HG02840 (cell line): ENCODE results near the gene LYZL1.
"Not testable (repeated sequence)": the region's sequence is repeated elsewhere in the genome, so short reads cannot be mapped to it uniquely, and the experiment has no call there.

Experiments
- ATAC-seq: cut with Tn5 transposase; IDR thresholded peaks from one replicate; pipeline ENCODE4 v1.9.1; 2021; ENCODE audit warnings: mild to moderate bottlenecking, moderate library complexity, moderate number of reproducible peaks; ENCODE audit not compliant: unreplicated experiment, low FRiP score

The LYZL1 gene

DNA sequence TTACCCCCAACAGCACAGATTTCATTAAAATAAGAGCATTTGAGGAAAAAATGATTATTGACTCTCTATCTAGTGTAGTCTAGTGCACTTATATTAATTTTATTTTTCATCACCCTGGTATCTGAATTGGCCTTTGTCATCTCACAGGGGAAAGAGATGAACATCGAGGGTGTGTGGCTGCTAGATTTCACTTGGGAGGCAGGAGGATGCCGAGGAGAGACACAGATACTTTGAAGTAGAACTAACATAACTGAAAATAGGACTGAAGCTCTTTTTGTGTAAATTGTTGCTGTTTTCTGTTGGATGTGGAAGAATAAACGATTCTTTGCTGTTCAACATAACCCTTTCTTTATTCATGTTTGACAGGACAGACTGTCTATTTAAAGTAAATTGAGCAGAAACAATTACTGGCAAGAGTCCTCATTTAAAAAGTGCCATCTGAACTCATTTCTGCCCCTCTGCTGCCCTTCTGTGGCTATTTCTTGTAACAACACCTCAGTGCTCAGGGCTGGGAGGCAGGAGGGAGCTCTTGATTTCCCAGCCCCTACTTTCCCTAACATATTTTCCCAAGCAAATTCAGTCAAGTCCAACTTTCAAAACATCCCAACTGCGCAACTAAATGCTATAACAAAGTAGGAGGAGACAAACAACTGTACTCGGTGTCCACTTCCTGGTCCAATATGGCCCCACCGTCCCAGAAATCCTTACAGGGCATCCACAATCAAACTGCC, 15.6 kb downstream of the LYZL1 start:
- no peak for ATAC-seq

- no peak for ATAC-seq
Measured at GRCh38 chr10:29304995-29305335, 16.1 kb downstream of the LYZL1 start.

GRCh38 chr10:29306688-29307087, 17.8 kb downstream of the LYZL1 start:
- ATAC-seq, result no peak

DNA sequence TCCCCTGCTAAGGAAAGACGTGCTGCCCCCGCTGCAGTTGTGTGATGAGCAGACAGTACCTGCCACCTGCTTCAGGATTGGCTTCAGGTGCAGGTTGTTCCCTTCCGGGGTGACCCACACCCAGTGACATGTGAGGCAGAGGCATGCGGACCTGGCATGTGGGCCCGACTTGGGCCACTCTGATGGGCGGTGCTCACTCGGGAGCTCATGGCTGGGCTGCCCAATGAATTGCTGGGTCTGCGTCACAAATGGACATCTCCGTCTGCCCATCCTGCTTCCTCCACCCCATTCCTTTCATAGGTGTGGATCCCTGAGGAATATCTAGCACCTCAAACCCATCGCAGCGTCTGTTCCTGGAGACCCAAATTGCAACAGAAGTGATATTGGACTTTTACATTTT, 19.3 kb downstream of the LYZL1 start:
- ATAC-seq, result not testable (repeated sequence)

GRCh38 chr10:29309465-29309864, 20.6 kb downstream of the LYZL1 start:
- no peak for ATAC-seq

DNA sequence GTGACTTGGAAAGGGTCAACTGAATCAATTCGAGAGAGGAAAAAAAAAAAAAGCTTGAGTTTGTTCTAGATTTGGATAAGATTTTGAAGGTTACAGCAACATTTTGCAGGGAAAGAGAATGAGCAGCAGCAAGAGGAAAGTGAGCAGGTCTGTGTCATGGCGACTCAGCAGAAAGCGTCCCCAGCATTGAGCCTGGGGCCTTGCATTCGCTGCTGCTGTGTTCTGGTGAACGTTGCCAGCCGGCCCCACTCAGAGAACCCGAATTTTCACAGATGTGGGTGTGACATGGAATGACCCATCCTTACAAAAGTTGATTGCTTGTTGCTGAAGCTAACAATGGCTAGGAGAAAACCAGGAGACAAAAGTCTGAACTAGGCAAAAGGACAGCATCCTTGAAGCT, 21.6 kb downstream of the LYZL1 start:
- ATAC-seq, result not testable (repeated sequence)

DNA sequence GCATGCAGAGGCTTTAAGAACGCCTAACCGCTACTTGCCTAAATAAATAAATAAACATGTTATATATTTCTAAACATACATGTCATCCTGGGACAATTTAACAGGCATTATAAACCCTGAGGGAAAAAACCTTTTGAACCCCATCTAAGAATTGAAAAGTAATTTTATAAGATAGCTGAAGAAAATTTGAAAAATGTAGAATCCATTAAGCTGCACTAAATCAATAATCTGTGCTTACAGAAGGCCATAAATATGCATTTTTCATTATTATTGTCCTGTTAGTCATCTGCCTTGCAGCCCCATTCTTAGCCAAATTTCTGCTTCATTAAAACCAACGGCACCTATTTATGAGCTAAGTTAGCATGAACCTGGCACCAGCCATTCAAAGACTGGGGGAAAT, 24.2 kb downstream of the LYZL1 start:
- no peak for ATAC-seq

DNA sequence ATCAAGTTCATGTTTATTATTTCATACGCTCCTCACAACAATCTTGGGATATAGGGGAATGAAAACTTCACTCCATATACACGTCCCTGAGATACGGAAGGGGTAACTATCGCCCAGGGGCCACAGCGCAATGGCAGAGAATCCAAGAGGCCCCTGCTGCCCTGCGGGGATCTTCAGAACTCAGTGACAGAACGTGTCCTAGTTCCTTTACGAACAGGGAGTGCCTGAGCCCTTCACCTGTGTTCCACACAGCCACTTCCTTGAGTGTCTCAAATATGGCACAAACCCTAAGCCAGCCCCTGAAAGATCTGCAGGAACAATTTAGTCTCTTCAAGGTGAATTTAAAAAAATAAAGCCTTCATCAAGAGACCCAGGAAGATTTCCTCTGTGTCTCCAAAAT, 25.9 kb downstream of the LYZL1 start:
- ATAC-seq, result no peak

DNA sequence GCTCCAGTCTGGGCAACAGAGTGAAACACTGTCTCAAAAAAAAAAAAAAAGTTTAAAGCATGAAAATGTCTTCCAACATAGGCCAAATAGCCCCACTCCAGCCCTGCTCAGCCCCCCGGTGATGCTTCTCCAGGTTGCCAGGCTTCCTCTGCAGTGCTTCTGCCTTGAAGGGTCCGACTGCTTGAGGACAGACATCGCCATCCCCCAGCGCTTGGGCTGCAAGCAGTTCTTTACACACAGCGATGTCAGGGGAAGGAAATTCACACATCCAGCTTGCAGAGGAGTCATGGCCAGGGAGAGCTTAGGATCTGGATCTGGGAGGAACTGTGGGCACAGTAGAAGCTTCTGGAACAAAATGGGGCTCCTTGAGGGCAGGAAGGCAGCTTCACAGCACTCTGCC, 26.9 kb downstream of the LYZL1 start:
- no peak for ATAC-seq

DNA sequence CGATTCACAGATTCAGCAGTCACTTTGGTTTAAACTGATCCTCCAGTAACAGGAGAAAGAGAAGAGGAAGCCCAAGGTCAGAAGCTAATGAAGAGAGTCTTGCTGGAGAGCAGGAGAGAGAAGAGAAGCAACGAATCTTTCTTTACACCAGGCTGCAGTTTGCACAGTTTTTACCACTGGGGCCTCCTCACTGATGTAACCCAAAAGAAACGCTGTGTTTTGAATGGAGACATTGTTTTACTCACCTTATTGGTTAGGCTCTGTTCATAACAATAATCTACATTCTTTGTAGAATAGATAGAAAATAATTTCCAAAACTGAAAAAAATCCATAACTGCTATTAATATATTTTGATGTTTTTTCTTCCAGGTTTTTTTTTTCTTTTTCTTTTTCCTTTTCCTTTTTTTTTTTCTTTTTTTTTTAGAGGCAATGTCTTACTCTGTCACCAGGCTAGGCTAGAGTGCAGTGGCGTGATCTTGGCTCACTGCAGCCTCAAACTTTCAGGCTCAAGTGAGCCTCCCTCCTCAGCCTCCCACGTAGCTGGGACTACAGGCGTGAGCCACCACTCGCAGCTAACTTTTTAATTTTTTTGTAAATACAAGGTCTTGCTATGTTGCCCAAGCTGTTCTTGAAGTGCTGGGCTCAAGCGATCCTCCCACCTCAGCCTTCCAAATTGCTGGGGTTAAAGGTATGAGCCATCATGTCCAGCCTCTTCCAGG, 27.6 kb downstream of the LYZL1 start:
- no peak for ATAC-seq

DNA sequence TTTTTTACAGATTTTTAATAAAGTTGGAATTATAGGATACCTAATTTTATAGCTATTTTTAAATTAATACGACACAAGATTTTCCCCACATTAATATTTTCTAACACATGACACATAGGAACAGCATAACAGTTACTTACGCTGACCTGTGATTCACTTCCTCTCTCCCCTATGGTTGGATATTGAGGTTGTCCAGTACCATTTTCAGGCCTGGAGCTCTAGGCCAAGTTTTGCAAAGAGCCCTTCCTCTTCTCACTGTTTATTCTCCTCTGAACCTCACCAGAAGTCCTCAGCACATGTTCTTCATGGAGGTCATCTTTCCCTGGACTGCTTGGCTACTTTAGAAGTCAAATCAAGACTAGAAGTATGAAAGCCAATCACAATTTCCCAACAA, 28.2 kb downstream of the LYZL1 start:
- no peak for ATAC-seq

GRCh38 chr10:29317423-29318021, 28.7 kb downstream of the LYZL1 start:
- no peak for ATAC-seq

GRCh38 chr10:29318141-29319071, 29.5 kb downstream of the LYZL1 start:
- ATAC-seq, result not testable (repeated sequence)

DNA sequence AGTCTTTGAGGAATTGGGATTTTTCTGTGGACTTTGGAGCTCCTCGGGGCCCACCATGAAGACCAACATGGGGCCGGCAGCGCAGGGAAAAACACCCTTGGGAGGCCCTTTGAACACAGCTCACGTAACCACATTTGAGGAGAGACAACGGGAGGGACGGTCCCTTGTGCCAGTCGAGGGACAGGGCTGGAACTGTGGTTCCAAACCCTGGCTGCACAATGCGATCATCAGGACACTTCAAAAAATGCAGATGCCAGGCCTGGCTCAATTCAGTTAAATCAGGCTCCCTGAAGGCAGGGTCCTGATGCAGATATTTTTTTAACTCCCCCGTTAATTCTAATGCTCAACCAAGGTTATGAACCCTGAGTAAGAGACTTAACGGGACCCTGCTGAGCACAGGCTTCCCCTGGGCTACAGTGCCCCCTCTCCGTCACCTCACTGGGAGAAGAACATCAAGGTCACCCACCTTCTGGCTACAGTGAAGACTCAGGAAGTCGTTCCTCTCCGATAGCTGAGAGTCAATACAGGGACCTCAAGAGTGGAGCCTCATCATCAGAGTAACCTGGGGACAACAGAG, 30.4 kb downstream of the LYZL1 start:
- ATAC-seq, result no peak

DNA sequence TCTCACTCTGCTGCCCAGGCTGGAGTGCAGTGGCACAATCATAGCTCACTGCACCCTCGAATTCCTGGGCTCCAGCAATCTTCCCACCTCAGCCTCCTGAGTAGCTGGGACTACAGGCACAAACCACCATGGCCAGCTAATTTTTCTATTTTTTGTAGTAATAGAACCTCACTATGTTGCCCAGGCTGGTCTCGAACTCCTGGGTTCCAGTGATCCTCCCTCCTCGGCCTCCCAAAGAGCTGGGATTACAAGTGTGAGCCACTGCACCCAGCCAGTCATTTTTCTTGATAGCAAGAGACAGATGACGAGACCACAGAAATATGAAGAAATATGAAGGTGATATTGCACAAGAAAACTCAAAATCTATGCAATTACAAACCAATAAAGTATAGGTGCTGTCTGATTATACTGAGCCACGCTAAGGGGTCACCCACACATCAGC, 31.8 kb downstream of the LYZL1 start:
- ATAC-seq, result not testable (repeated sequence)

DNA sequence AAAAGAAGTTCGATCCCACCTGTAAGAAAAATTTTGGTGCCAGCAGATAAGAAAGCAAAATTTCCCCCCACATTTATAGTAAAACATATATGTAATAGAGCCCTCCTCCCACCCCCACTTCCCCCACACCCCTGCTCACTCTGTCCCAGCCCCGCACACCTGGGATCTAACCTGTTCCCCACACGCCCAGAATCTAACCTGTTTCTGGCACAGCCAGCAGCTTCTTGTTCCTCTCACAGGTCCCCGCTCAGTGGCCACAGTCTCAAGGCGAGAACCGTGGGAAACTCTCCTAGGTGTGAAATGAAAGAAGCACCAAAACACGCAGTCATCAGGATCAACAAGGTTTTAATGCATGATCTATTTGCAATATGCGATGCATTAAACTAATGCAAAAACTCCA, 32.8 kb downstream of the LYZL1 start:
- ATAC-seq, result no peak

- ATAC-seq, result no peak
Measured at GRCh38 chr10:29322918-29323317, 34.0 kb downstream of the LYZL1 start.

GRCh38 chr10:29323367-29323766, 34.5 kb downstream of the LYZL1 start:
- no peak for ATAC-seq

GRCh38 chr10:29324220-29324841, 35.5 kb downstream of the LYZL1 start:
- ATAC-seq, result no peak

DNA sequence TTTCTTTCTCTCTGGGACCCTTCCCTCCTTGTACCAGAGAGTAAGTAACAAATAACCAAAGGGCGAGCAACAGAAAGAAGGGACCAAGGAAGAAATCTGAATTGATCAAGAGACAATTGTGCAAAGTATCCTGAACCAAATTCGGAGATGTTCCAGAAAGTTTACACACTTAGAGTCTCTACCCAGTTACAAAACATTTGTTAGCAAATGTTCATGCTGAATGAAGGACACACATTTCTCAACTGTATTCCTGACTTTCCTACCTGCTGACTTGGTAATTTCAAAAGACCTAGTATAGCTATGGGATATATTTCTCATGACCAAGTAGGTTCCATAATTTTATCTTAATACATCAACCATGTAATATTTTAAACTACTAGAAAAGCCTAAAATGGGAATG, 37.4 kb downstream of the LYZL1 start:
- no peak for ATAC-seq
